Stomach smooth muscle (tissue), 2 donors: Measurements from ENCODE around the gene OR8B2.
"Not testable (repeated sequence)": the region's sequence is repeated elsewhere in the genome, so short reads cannot be mapped to it uniquely, and the experiment has no call there.

Experiments used
- H3K27ac ChIP-seq: one replicate; pipeline ENCODE4 v1.7.0; 2013; ENCODE audit warnings: mild to moderate bottlenecking, low read length, inconsistent platforms
- H3K27me3 ChIP-seq, 2 donors: one replicate each; pipeline ENCODE4 v1.7.0; 2013; ENCODE audit warnings: low read length in 2 of 2; ENCODE audit not compliant: insufficient read depth in 2 of 2, control insufficient read depth in 1 of 2
- H3K36me3 ChIP-seq, 2 donors: one replicate each; pipeline ENCODE4 v1.7.0; 2013; ENCODE audit warnings: low read length in 2 of 2; ENCODE audit not compliant: control insufficient read depth in 2 of 2, insufficient read depth in 2 of 2
- H3K4me1 ChIP-seq: one replicate; pipeline ENCODE4 v1.7.0; 2013; ENCODE audit warnings: low read length; ENCODE audit not compliant: control insufficient read depth, insufficient read depth
- H3K4me3 ChIP-seq, 2 donors: one replicate each; pipeline ENCODE4 v1.7.0; 2013; ENCODE audit warnings: low read length in 2 of 2
- H3K9ac ChIP-seq, 2 donors: one replicate each; pipeline ENCODE4 v1.7.0; 2013; ENCODE audit warnings: low read length in 2 of 2, mild to moderate bottlenecking in 1 of 2
- H3K9me3 ChIP-seq, 2 donors: one replicate each; pipeline ENCODE4 v1.7.0; 2013; ENCODE audit warnings: low read length in 2 of 2; ENCODE audit not compliant: control insufficient read depth in 2 of 2
- donor health status: healthy.
- donor health status: Pancreatic carcinoma.

Gene OR8B2

GRCh38 chr11:124396847-124397246, 12.5 kb upstream of the OR8B2 start:
- H3K9ac ChIP-seq, H3K27ac ChIP-seq, H3K27me3 ChIP-seq, H3K4me1 ChIP-seq, H3K9me3 ChIP-seq, H3K4me3 ChIP-seq, H3K36me3 ChIP-seq: not testable (repeated sequence)

- H3K9me3 ChIP-seq, result peaks cover 0 to 2% of the 10 kb centered on the region in 2 donors
- no peak overlapping the region for H3K9ac ChIP-seq
- H3K4me3 ChIP-seq, result no peak overlapping the region
- H3K27me3 ChIP-seq, result no peaks in the 10 kb centered on the region
- no peak overlapping the region for H3K27ac ChIP-seq
- H3K4me1 ChIP-seq, result no peaks in the 10 kb centered on the region
- no peaks in the 10 kb centered on the region for H3K36me3 ChIP-seq
These were observed 10.1 kb upstream of the OR8B2 start for GRCh38 chr11:124394408-124394807.

GRCh38 chr11:124382857-124383256, 1.4 kb downstream of the OR8B2 start:
- H3K27me3 ChIP-seq, H3K36me3 ChIP-seq, H3K4me3 ChIP-seq, H3K9ac ChIP-seq, H3K4me1 ChIP-seq, H3K27ac ChIP-seq, H3K9me3 ChIP-seq: not testable (repeated sequence)

GRCh38 chr11:124380585-124380984, 3.7 kb downstream of the OR8B2 start:
- no peaks in the 10 kb centered on the region for H3K4me1 ChIP-seq
- no peaks in the 10 kb centered on the region for H3K36me3 ChIP-seq
- no peaks in the 10 kb centered on the region for H3K27me3 ChIP-seq
- H3K9me3 ChIP-seq, result no peaks in the 10 kb centered on the region
- no peak overlapping the region for H3K9ac ChIP-seq
- no peak overlapping the region for H3K4me3 ChIP-seq
- no peak overlapping the region for H3K27ac ChIP-seq

GRCh38 chr11:124376280-124376679, 8.0 kb downstream of the OR8B2 start:
- no peak overlapping the region for H3K4me3 ChIP-seq
- H3K4me1 ChIP-seq, result no peaks in the 10 kb centered on the region
- H3K27ac ChIP-seq, result no peak overlapping the region
- no peaks in the 10 kb centered on the region for H3K9me3 ChIP-seq
- H3K9ac ChIP-seq, result no peak overlapping the region
- H3K36me3 ChIP-seq, result no peaks in the 10 kb centered on the region
- no peaks in the 10 kb centered on the region for H3K27me3 ChIP-seq

- H3K36me3 ChIP-seq, result no peaks in the 10 kb centered on the region
- no peak overlapping the region for H3K4me3 ChIP-seq
- H3K4me1 ChIP-seq, result no peaks in the 10 kb centered on the region
- no peaks in the 10 kb centered on the region for H3K9me3 ChIP-seq
- H3K27ac ChIP-seq, result no peak overlapping the region
- no peak overlapping the region for H3K9ac ChIP-seq
- H3K27me3 ChIP-seq, result no peaks in the 10 kb centered on the region
These were observed 24.7 kb downstream of the OR8B2 start for GRCh38 chr11:124359566-124359965.

- Histone ChIP-seq H3K4me3 (no peak overlapping the region), H3K27ac (no peak overlapping the region), H3K36me3 (no peaks in the 10 kb centered on the region), H3K4me1 (no peaks in the 10 kb centered on the region), H3K9me3 (no peaks in the 10 kb centered on the region), H3K27me3 (no peaks in the 10 kb centered on the region), H3K9ac (no peak overlapping the region)
These were observed 37.9 kb downstream of the OR8B2 start for GRCh38 chr11:124346311-124346955.

GRCh38 chr11:124344346-124344745, 40.0 kb downstream of the OR8B2 start:
- no peaks in the 10 kb centered on the region for H3K9me3 ChIP-seq
- no peak overlapping the region for H3K27ac ChIP-seq

GRCh38 chr11:124340142-124340447, 44.2 kb downstream of the OR8B2 start:
- Histone ChIP-seq H3K27ac (no peak overlapping the region), H3K4me3 (no peak overlapping the region), H3K4me1 (no peaks in the 10 kb centered on the region), H3K27me3 (no peaks in the 10 kb centered on the region), H3K9ac (no peak overlapping the region), H3K9me3 (no peaks in the 10 kb centered on the region), H3K36me3 (no peaks in the 10 kb centered on the region)

More at GRCh38 chr11:124344346-124344745, 40.0 kb downstream of the OR8B2 start:
- H3K27me3 ChIP-seq, result no peaks in the 10 kb centered on the region
- H3K36me3 ChIP-seq, result no peaks in the 10 kb centered on the region
- no peak overlapping the region for H3K9ac ChIP-seq
- no peak overlapping the region for H3K4me3 ChIP-seq
- H3K4me1 ChIP-seq, result no peaks in the 10 kb centered on the region

- Histone ChIP-seq H3K9me3 (no peaks in the 10 kb centered on the region), H3K27me3 (no peaks in the 10 kb centered on the region), H3K9ac (no peak overlapping the region), H3K4me3 (no peak overlapping the region), H3K36me3 (no peaks in the 10 kb centered on the region), H3K4me1 (no peaks in the 10 kb centered on the region), H3K27ac (no peak overlapping the region)
These were observed 44.7 kb downstream of the OR8B2 start for GRCh38 chr11:124339396-124340141.
